Daoy (cell line): Measurements from ENCODE around the gene PDPR. TPM values are rescaled to one million over a fixed set of nuclear protein-coding genes. Genes with fewer than 3 reads are reported as not detected.
"Not testable (repeated sequence)": the region's sequence is repeated elsewhere in the genome, so short reads cannot be mapped to it uniquely, and the experiment has no call there.

Source experiments
- DNase-seq: peaks from one replicate; pipeline ENCODE4 v3.0.0-alpha.2; 2015; ENCODE audit warnings: low read depth
- total RNA-seq: library from RNA; depleted of rRNA; stranded (reverse); fragments of >200 nt; shearing (Covaris generic); gene quantifications from 2 replicates; pipeline ENCODE4 v1.2.3, GENCODE V29; 2014

The PDPR gene
- total RNA-seq, 1 experiment from 2014 or later = 13.9 TPM

DNA sequence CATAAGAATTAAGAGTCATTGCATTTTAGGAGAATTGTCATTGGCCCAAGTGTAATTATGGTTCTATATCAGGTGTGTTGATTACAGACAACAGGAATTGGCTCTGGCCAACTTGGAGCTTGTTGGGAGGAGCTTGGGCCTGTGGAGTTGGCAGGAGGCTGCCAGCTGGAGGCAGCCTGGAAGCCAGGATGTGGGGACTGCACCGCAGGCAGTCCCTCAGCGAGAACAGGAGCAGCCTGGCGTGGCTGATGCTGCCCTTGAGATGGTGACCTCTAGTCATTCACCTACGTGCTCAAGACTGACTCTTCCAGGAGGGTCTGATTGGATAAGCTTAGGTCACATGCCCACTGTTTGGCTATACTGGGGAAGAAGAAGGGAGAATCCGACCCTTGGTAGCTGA, 13.6 kb downstream of the PDPR start:
- DNase-seq = not testable (repeated sequence)

DNA sequence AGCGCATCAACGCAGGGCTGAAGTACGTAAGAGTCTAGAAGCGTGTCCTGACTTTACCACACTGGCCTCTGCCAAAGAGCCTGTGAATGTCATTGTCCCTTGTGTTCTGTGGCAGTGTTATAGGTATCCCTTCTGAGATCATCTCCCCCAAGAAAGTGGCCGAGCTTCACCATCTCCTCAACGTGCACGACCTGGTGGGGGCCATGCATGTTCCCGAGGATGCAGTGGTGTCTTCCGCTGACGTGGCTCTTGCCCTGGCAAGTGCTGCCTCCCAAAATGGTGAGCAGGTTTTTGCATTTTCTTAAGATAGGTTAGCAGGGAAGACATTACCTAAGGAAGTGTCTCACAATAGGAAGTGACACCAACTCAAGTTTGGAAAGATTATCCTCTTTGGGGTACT, 14.7 kb downstream of the PDPR start:
- not testable (repeated sequence) for DNase-seq

DNA sequence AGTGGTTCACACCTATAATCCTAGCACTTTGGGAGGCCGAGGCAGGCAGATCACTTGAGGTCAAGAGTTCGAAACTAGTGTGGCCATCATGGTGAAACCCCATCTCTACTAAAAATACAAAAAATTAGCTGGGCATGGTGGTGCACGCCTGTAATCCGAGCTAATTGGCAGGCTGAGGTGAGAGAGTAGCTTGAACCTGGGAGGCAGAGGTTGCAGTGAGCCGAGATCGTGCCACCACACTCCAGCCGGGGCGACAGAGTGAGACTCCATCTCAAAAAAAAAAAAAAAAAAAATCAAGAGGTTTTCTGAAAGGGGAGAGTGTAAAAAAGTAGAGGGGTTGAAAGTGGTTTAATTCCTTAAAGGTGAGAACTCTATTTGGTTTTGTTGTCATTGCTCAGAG, 21.7 kb downstream of the PDPR start:
- not testable (repeated sequence) for DNase-seq

DNA sequence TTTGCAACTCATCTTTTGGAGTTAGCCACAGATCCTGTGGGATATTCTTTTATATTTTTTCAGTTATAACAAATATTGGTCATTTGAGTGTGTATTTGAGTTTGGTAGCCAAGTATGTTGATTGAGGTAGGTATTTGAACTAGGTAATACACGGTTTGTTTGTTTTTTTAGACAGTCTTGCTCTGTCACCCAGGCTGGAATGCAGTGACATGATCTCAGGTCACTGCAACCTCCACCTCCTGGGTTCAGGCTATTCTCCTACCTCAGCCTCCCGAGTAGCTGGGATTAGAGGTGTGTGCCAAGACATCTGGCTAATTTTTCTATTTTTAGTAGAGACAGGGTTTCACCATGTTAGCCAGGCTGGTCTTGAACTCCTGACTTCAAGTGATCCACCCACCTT, 22.5 kb downstream of the PDPR start:
- DNase-seq = not testable (repeated sequence)

DNA sequence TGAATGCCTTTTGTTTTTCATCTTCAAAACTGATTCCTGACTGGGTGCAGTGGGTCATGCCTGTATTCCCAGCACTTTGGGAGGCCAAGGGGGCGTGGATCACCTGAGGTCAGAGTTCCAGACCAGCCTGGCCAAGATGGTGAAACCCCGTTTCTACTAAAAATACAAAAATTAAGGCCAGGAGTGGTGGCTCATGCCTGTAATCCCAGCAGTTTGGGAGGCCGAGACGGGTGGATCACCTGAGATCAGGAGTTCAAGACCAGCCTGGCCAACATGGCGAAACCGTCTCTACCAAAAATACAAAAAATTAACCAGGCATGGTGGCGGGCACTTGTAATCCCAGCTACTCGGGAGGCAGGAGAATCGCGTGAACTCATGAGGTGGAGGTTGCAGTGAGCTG, 28.6 kb downstream of the PDPR start:
- not testable (repeated sequence) for DNase-seq

DNA sequence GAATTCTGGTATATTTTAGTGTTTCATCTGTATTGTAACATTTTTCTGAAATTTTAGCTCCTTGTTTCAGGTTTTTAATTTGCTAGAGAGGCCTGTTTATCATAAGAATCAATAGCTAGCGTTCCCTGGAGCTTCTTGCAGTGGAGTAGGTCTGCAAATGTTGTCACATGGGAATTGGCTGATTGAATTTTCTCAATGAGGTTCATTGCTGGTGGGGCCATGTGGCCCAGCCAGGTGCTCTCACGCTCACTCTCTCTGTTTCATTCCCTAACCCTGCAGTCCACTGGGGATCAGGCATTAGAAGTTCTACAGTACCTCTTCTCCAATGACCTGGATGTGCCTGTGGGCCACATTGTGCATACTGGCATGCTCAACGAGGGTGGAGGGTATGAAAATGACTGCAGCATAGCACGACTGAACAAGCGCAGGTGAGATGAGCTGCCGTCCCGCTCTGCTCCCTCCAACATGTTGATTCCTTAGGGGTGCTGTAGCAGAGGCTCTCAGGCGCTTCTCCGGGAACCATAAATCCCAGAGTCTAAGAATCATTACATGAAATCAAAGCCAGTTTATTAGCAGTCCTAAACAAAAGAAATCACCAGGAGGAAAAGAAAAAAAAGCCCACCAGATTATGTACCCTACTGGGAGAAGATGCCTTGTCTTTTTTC, 29.2 kb downstream of the PDPR start:
- not testable (repeated sequence) for DNase-seq

DNA sequence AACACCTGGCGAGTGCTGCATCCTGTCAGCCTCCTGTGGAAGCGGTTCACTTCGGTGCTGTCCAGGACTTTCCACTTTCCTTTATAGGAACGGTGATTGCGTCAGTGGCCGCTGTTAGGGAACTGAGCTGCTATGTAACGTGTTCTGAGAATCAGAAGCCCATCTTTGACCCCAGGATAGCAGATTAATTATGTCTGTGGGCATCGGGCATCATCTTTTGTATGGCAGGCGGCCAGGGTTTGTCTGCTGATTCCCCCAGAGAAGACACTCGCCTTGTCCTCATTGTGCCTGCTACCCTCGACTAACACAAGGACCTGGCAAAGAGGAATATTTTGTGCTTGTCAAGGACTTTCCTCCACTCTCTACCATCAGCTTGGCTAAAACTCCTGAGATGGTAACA, 33.7 kb downstream of the PDPR start:
- DNase-seq = not testable (repeated sequence)

DNA sequence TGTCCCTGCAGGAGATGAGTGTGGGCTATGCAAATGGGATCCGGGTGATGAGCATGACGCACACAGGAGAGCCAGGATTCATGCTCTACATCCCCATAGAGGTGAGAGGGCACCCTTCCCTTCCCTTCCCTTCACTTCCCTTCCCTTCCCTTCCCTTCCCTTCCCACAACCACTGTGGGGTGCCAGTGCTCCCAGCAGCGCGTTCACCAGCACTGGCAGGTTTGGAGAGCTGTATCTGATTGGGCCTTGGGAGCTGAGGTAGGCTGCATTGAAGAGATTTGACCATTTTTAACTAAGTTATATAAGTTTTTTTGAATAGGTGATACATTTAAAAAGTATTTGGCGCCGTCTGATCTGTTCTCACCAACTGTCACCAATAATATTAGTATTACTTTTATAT, 34.3 kb downstream of the PDPR start:
- DNase-seq = not testable (repeated sequence)

DNA sequence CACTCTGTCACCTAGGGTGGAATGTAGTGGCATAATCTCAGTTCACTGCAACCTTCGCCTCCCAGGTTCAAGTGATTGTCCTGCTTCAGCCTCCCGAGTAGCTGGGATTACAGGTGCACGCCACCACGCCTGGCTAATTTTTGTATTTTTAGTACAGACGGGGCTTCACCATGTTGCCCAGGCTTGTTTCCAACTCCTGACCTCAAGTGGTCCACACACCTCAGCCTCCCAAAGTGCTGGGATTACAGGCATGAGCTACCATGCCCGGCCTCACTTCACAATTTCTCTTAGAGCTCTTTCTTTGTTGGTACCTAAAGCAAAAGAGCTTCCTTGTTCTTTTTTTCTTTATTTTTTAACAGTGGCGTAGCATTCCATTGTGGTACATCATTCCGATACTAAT, 35.2 kb downstream of the PDPR start:
- DNase-seq = not testable (repeated sequence)

DNA sequence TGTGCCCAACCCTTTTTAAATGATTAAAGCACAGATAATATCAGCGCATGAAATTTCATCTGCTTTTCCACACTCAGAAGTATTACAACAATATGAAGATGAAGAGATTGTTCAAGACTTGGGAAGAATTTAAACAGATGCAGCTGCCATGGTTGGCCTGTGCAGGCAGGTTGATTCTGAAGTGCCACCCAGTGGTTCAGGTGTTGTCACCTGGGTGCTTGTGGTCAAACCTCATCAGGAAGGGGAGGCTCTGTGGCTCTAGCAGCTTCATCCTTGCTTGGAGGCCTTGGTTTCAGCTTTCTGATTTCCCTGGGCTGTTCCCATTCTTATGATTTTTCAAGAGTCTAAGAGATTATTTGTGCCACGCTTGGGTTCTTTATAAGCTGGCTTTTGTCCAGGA, 37.3 kb downstream of the PDPR start:
- no peak for DNase-seq

DNA sequence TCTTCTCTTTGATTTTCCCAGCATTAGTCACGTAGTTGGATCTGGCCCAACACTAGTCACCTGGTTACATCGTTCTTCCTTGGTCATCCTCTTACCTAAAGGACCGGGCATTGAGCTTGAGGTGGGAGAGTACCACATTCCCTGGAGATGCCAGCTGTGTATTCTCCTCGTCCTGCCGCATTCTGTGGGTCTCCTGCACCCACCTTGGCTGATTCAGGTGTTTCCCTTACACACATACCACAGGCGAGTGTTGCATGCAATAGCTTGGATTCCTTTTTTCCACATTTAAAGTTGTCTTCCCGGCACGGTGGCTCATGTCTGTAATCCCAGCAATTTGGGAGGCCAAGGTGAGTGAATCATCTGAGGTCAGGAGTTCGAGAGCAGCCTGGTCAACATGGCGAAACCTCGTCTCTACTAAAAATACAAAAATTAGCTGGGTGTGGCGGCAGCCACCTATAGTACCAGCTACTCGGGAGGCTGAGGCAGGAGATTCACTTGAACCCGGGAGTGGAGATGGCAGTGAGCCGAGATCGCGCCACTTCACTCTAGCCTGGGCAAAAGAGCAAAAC, 37.9 kb downstream of the PDPR start:
- DNase-seq = no peak

DNA sequence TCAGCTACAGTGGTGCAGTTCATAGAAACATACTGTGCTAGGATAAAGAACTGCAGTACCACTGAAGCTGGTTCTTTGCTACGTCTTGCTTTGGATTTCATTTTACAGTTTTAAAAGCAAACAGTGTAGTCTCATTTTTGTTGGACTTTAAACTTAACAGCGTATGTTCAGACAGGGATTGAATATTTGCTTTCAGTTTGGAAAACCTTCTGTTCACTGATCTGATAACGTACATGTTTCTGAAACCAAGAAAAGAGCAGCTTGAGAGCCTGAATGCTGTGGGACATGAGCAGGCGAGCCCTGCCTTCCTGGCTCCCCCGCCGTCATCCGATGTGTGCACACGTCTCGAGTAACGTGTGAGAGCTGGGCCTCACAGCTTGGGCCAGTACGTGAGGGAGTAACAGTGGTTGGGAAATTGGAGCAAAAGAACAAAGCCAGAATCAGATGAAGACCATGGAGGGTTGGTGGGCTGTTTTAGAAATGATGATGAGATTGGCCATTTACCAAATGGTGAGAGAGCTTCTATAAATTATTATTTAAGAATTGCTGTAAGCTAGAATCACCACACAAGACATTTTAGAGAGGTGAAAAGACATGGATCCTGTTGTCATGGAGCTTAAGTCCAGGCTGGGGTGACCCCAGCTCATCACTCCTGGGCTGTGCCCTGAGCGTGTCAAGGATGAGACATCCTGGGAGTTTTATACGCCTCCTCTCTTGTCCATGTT, 38.6 kb downstream of the PDPR start:
- no peak for DNase-seq

DNA sequence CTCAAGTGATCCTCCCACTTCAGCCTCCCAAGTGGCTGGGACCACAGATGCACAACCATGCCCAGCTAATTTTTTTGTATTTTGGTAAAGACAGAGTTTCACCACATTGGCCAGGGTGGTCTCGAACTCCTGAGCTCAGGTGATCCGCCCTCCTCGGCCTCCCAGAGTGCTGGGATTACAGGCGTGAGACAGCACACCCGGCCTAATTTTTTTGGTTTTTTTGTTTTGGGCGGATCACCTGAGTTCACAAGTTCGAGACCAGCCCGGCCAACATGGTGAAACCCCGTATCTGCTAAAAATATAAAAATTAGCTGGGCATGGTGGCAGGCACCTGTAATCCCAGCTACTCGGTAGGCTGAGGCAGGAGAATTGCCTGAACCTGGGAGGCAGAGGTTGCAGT, 40.6 kb downstream of the PDPR start:
- DNase-seq = not testable (repeated sequence)

DNA sequence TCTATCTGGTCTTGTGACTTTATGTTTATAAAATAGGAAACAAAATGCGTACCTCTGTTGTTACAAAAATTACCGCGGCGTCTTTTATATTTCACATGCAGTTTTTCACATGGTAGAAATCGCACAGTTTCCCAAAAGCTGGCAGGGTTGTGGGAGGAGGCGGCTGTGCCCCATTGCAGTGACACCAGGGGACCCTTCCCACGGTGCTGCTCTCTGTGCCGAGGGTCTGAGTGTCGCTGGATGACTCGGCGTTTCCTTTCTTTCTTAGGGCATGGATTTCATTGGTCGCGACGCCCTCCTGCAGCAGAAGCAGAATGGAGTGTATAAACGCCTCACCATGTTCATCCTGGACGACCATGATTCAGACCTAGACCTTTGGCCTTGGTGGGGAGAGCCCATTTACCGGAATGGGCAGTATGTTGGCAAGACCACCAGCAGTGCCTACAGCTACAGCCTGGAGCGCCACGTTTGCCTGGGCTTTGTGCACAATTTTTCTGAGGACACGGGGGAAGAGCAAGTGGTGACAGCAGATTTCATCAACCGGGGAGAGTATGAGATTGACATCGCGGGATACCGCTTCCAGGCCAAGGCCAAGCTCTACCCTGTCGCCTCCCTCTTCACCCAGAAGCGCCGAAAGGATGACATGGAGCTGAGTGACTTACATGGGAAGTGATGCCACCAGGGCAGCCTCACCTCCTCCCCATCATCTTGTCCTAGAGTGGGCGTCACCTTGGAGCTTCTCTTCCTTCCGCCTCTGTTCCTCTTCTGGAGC, 42.3 kb downstream of the PDPR start:
- no peak for DNase-seq

DNA sequence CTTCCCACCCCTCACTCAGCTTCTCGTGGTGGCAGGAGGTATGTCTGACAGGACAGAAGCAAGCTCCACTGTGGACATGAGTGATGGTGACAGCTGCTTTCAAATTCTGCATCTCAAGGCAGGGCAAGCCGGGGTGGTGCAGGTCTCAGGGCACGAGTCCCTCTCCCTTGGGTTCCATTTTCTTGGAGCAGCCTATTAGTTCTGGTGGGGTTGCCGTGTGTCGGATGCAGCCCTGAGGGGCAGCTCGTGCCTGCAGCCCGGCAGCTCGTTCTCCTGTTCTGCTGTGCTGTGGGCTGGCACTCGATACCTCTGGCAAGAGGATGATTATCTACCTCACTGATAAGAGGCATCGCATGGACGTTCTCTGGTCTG, 43.0 kb downstream of the PDPR start:
- DNase-seq = no peak

DNA sequence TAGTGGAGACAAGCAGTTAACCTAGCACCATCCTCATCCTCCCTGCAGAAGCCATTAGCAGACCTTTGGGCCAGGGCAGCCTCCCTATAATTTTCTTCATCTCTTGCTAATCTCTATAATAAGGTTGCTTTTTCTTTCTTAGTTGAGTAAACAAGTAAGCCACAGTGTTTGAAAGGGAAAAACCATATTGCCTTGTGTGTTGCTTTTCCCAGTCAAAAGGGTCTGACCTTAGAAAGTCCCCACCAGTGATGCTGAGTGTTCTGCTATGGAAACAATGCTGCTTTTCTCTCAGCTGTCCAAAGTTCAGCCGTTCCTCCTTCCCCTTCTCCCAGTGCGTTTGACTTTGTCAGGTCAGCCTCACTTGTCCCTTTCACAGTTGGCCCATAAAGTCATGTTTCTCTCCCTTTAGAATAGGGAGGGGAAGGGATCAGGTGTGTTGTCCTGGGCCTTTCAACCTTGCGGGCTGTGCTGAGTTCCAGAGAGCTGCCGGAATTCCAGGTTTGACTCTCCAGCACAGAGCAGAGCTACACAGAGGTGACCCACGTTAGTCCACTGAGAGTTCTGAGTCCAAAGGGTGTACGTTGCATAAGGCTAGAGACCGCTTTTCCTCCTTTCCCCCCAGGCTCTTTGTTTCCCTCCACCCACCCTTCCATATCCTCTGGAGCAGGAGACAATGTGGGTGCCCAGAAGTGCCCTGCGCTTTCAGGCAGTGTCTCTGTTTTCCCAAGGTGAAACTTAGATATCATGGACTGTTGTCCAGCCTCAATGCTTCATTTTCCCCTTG, 43.5 kb downstream of the PDPR start:
- DNase-seq = no peak

DNA sequence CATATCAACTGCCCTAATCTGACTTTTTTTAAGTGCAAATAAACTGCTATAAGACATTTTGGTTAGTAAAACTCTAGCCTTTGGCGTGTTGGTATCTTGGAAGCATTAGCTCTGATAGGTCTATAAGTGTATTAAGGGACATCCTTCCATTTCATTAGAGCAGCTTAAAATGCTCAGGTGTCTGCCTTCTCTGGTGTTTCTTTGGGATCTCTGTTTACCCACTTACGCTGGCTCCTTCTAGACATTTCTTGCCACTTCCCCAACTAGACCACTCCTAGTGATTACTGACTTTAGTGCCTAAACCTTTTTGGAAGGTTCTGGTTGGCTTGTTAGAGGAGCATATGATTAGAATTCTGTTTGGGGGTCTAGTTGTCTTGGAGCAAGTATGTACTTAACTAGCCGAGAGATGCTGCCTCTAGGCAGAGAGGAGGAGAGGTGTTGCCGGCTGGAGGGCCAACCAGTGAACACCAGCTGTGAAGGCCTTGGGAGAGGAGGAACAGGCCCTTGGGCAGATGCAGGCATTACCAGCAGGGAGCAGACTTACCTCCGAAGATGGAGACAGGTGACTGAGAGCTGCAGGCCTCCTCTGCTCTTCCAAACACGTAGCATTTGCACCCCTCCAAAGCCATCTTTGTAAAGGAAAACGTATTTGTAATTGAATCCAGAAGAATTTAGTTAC, 44.3 kb downstream of the PDPR start:
- no peak for DNase-seq

DNA sequence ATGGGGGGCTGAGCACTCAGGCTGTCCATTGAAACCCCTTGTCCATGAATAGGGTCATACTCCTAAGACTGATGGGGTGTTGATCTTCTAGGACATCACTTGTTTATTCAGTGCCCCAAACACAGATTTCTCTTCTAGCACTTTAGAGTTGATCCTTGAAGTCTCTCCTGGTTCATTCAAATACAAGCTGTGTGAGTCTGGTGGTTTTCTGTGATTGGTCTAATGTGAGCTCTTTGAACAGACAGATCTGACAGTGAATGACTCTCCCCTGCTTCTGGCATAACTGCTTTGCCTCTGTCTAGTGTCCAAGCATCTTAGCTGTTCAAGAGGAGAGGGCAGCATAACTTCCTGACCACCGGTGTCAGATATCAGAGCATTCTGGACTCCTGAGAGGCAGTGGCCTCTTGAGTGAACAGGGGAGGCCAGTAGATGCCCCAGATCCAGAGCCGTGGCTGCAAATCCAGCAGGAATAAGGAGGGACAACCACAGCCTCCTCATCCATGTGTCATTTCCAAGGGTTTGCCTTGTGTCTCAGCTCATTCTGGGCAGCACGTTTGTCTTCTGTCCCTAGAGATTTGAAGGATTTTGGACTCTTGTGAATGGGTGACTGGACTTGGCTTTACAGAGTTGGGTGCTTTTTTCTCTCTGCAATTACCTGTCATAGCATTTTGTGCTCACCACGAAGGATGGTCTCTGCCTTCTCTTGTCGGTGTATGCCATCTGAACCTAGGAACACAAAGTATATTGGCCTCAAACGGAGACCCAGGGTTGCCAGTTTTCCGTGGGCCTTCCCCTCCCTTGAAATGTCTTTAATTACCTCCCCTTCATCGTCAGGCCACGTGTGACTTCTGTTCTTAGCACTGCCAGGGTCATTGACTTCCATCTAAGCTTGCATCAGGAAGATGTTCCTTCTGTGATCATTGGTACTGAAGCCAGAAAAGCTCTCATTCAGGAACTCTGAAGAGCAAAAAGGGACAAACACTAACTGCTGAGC, 45.5 kb downstream of the PDPR start:
- no peak for DNase-seq

DNA sequence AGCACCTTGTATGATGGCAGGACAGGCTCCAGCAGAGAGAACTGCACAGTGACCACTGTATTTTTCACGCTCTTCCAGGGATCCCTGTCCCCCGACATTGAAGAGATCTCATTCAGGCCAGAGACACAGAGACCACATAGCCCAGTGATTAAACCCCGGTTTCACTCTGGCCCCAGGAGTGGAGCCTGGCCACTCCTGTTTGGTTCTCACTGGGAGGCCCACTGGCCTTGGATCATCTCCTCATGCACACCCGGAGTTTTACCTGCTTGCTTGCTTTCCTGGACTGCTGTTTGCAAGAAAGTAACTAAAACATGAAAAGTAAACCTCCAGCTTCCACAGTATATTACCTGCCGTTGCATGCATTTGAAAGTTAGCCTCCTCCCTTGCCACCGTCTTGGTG, 46.3 kb downstream of the PDPR start:
- no peak for DNase-seq

DNA sequence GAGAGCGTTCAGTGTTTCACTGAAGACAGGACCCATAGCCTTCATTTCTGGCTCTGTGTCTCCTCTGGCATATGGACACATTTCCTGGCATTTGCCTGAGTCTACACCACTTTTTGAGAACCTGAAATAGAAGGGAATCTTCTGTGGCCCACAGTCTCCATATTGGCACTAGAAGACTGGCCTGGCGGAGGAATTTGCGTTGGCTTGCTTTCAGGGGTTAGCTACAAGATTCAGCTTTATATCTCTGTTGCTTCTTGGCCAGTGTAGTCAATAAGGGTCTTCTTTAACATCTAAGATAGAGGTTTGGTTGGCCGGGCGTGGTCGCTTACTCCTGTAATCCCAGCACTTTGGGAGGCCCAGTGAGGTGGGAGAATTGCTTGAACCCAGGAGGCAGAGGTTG, 46.7 kb downstream of the PDPR start:
- DNase-seq = no peak
